HFFc6 (cell line): ENCODE data around the gene OVOL3. TPM values are rescaled to one million over a fixed set of nuclear protein-coding genes. Genes with fewer than 3 reads are reported as not detected.

ENCODE experiments used
- DNase-seq: peaks from one replicate; pipeline ENCODE4 v3.0.0-alpha.2; 2018
- H3K27ac Mint-ChIP-seq: 2 replicates; pipeline ENCODE4 v1.8.0; 2020; ENCODE audit warnings: mild to moderate bottlenecking, mixed read lengths
- H3K27me3 Mint-ChIP-seq: 2 replicates; pipeline ENCODE4 v1.8.0; 2021; ENCODE audit warnings: mild to moderate bottlenecking, moderate library complexity, mixed read lengths; ENCODE audit not compliant: insufficient read depth
- H3K36me3 Mint-ChIP-seq: 2 replicates; pipeline ENCODE4 v1.8.0; 2021; ENCODE audit warnings: low read depth, mixed read lengths
- H3K4me1 Mint-ChIP-seq: 2 replicates; pipeline ENCODE4 v1.8.0; 2020; ENCODE audit warnings: low read depth, mixed read lengths
- H3K4me3 Mint-ChIP-seq: 2 replicates; pipeline ENCODE4 v1.8.0; 2020; ENCODE audit warnings: mild to moderate bottlenecking, moderate library complexity, mixed read lengths
- H3K9me3 Mint-ChIP-seq: 2 replicates; pipeline ENCODE4 v1.8.0; 2020; ENCODE audit warnings: mild to moderate bottlenecking, mixed read lengths
- total RNA-seq, 6 experiments: library from RNA; stranded (reverse); fragmentation: NEBNext Ultra II Directional; extraction: Animal tissue kit (Norgen Biotek cat#: 25700); gene quantifications; 2 replicates in 1 of 6; 3 replicates in 5 of 6; pipeline ENCODE4 v1.2.3, GENCODE V29; 2021
- TF ChIP-seq, protein P1 (sequence below): fragments of 200-600 bp; sonication (generic); IDR thresholded peaks from 2 replicates; pipeline ENCODE4 v1.5.0; 2021; ENCODE audit warnings: antibody characterized with exemption, mild to moderate bottlenecking

Gene OVOL3
- total RNA-seq, 6 experiments from 2014 or later = not detected

DNA sequence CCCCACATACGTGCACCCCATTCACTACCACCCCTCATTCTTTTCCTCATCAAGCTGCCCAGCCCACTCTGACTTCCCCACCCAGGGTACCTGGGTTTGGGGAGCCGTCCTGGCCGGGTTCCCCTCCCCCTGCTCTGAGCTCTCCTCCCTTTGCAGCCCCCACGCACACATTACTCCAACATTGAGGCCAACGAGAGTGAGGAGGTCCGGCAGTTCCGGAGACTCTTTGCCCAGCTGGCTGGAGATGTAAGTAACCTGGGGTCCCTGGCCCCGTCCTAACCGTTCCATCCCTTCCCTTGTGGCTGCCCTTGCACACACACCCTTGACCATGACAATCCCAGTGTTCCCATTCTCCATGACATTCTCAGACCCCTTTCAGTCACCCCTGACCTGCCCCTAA is 31.6 kb downstream of the OVOL3 start:
- Mint-ChIP-seq H3K4me1 (peaks cover 12% of the 10 kb centered on the region), H3K27ac (peak overlapping the region; percentile 16; the same call in 1 of the 2 replicates), H3K9me3 (peaks cover 5% of the 10 kb centered on the region)

DNA sequence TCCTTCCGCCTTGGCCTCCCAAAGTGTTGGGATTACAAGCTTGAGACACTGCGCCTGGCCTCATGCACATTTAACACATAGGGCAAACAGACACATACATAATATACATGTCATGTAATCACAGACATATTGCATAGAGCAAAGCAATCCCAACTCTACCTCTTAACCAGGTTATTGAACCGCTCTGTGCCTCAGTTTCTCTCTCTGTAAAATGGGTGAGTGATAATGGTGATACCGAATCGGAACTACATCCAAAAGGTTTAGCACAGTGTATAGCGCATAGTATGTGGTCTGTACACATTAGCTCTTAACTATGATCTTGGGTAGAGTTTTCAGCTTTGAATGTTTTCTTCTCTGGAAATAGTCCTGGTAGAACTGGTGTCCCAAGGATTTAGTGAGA is 33.7 kb downstream of the OVOL3 start:
- Mint-ChIP-seq H3K4me1 (peaks cover 15% of the 10 kb centered on the region), H3K27me3 (peaks cover 7% of the 10 kb centered on the region), H3K36me3 (peaks cover 57% of the 10 kb centered on the region), H3K27ac (no peak overlapping the region), H3K9me3 (peaks cover 5% of the 10 kb centered on the region), H3K4me3 (no peak overlapping the region)
- no peak for DNase-seq
- TF ChIP-seq, protein P1, sequence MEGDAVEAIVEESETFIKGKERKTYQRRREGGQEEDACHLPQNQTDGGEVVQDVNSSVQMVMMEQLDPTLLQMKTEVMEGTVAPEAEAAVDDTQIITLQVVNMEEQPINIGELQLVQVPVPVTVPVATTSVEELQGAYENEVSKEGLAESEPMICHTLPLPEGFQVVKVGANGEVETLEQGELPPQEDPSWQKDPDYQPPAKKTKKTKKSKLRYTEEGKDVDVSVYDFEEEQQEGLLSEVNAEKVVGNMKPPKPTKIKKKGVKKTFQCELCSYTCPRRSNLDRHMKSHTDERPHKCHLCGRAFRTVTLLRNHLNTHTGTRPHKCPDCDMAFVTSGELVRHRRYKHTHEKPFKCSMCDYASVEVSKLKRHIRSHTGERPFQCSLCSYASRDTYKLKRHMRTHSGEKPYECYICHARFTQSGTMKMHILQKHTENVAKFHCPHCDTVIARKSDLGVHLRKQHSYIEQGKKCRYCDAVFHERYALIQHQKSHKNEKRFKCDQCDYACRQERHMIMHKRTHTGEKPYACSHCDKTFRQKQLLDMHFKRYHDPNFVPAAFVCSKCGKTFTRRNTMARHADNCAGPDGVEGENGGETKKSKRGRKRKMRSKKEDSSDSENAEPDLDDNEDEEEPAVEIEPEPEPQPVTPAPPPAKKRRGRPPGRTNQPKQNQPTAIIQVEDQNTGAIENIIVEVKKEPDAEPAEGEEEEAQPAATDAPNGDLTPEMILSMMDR = no peak

More for the DNA sequence above, 31.6 kb downstream of the OVOL3 start:
- TF ChIP-seq, protein P1 = no peak
- Mint-ChIP-seq H3K27me3 (peaks cover 7% of the 10 kb centered on the region), H3K4me3 (no peak overlapping the region), H3K36me3 (peaks cover 46% of the 10 kb centered on the region)
- DNase-seq = no peak

DNA sequence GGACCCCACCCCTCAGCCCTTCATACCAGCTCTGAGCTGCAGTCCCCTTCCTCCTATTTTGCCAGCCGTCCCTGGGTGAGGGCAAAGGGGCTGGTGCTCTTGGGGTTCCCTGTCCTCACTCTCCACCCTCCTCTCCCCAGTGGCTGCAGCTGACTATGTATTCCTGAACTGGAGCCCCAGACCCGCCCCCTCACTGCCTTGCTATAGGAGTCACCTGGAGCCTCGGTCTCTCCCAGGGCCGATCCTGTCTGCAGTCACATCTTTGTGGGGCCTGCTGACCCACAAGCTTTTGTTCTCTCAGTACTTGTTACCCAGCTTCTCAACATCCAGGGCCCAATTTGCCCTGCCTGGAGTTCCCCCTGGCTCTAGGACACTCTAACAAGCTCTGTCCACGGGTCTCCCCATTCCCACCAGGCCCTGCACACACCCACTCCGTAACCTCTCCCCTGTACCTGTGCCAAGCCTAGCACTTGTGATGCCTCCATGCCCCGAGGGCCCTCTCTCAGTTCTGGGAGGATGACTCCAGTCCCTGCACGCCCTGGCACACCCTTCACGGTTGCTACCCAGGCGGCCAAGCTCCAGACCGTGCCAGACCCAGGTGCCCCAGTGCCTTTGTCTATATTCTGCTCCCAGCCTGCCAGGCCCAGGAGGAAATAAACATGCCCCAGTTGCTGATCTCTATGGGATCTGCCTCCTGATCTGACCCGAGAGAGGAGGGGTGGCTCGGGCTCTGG is 38.9 kb downstream of the OVOL3 start:
- peak overlapping the region; percentile 85 for H3K27ac Mint-ChIP-seq
- no peaks in the 10 kb centered on the region for H3K9me3 Mint-ChIP-seq

DNA sequence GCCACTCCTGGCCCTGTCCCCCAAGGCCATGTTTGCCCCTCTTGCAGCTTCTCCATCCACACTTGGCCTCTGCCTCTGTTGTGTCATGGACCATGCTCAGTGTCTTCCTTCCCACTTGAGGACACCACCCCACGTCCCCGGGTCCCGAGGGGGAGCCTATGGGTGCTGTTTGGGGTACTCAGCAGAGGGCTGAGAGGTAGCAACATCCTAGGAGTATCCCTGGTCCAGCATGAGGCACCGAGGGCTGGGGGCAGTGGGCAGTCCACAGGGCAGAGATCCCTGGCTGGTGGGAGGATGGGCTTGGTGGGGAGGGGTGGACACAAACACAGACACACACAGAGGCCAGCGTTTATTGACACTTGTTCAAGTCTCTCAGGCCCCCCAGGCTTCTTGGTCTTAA is 39.6 kb downstream of the OVOL3 start:
- H3K27ac Mint-ChIP-seq = peak overlapping the region; percentile 85
- peaks cover 31% of the 10 kb centered on the region for H3K4me1 Mint-ChIP-seq
- no peak for DNase-seq
- H3K9me3 Mint-ChIP-seq = no peaks in the 10 kb centered on the region
- TF ChIP-seq, protein P1 = no peak
- H3K4me3 Mint-ChIP-seq = peak overlapping the region; percentile 84
- H3K36me3 Mint-ChIP-seq = peaks cover 35% of the 10 kb centered on the region
- peaks cover 6% of the 10 kb centered on the region for H3K27me3 Mint-ChIP-seq

More for the DNA sequence above, 38.9 kb downstream of the OVOL3 start:
- Mint-ChIP-seq H3K27me3 (peaks cover 6% of the 10 kb centered on the region), H3K36me3 (peaks cover 37% of the 10 kb centered on the region), H3K4me3 (no peak overlapping the region), H3K4me1 (peaks cover 28% of the 10 kb centered on the region)
- TF ChIP-seq, protein P1 = no peak
- DNase-seq = no peak

DNA sequence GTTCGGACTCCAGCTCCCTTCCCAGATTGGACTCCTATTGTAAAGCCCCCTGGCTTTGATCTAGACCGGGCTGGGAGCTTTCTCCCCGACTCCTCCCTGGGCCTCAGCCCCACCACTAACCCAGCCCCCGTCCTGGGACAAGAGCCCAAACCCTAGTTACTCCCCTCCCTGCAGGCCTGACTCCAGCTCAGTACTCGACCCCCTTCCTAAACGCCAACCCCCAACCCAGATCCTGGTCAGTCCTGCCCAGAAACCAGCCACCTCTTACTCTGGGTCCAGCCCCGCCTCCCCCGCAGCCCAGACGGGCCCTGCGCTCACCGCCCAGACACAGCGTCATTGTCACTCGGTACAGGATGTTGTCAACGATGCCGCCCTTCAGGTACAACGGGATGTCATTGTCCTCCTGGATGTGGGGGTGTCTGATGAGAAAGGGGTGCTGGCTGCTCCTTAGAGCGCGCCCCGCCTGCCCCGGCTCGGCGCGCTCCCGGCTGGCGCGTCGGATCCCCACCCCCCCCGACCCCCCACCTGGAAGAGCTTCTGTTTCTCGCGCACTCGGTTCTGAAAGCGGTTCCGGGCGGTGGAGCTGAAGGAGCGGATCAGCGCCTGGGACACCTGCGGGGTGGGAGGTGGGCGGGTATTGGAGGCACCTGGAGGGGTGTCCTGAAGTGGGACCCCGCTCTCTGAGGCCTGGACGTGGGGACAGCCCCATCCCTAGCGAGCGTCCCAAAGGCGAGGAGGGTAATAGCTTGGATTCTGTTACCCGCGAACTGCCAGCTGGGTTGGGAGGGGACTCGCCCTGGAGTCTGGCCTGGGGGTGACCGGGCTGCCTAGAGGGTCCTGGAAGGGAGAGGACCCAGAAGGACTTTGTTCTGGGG is 40.4 kb downstream of the OVOL3 start:
- peak overlapping the region; percentile 85 for H3K27ac Mint-ChIP-seq
- no peaks in the 10 kb centered on the region for H3K9me3 Mint-ChIP-seq
- DNase-seq = no peak
- peaks cover 30% of the 10 kb centered on the region for H3K36me3 Mint-ChIP-seq
- H3K27me3 Mint-ChIP-seq = peaks cover 6% of the 10 kb centered on the region
- TF ChIP-seq, protein P1 = no peak
- peaks cover 38% of the 10 kb centered on the region for H3K4me1 Mint-ChIP-seq
- peak overlapping the region; percentile 84 for H3K4me3 Mint-ChIP-seq
